Osteoblast (primary cell): ENCODE data around the gene PPP6R1. TPM values are rescaled to one million over a fixed set of nuclear protein-coding genes. Genes with fewer than 3 reads are reported as not detected.

ENCODE experiments used
- DNase-seq: peaks from one replicate; pipeline ENCODE4 v3.0.0; 2011; ENCODE audit warnings: low spot score, mixed read lengths; ENCODE audit not compliant: insufficient read length; ENCODE audit errors: missing footprints
- H2AFZ ChIP-seq: 2 replicates; pipeline ENCODE4 v1.6.0; 2011; ENCODE audit warnings: mild to moderate bottlenecking, low read length
- H3K27ac ChIP-seq: 2 replicates; pipeline ENCODE4 v1.5.1; 2011; ENCODE audit warnings: mild to moderate bottlenecking, low read depth, low read length, moderate library complexity
- H3K27me3 ChIP-seq: 2 replicates; pipeline ENCODE4 v1.6.0; 2012; ENCODE audit warnings: mild to moderate bottlenecking, control low read depth, inconsistent platforms, low read length, moderate library complexity; ENCODE audit not compliant: insufficient read depth
- H3K36me3 ChIP-seq: 2 replicates; pipeline ENCODE4 v1.5.1; 2011; ENCODE audit warnings: mild to moderate bottlenecking, low read length, control low read depth, moderate library complexity; ENCODE audit not compliant: insufficient read depth
- H3K4me1 ChIP-seq: 2 replicates; pipeline ENCODE4 v1.5.1; 2011; ENCODE audit warnings: mild to moderate bottlenecking, low read length, control low read depth, moderate library complexity; ENCODE audit not compliant: insufficient read depth
- H3K4me2 ChIP-seq: 2 replicates; pipeline ENCODE4 v1.6.0; 2011; ENCODE audit warnings: mild to moderate bottlenecking, low read length; ENCODE audit not compliant: insufficient read depth
- H3K4me3 ChIP-seq: fragments of 200-600 bp; sonication (generic); 3 replicates; pipeline ENCODE4 v1.5.1; 2012; ENCODE audit warnings: mild to moderate bottlenecking, low read length, inconsistent platforms; ENCODE audit not compliant: insufficient read depth
- H3K79me2 ChIP-seq: 2 replicates; pipeline ENCODE4 v1.6.0; 2012; ENCODE audit warnings: mild to moderate bottlenecking, low read length, control low read depth, inconsistent platforms; ENCODE audit not compliant: insufficient read depth
- H3K9me3 ChIP-seq: 2 replicates; pipeline ENCODE4 v1.5.1; 2011; ENCODE audit warnings: low read depth, low read length, control low read depth
- H4K20me1 ChIP-seq: 2 replicates; pipeline ENCODE4 v1.6.0; 2012; ENCODE audit warnings: mild to moderate bottlenecking, low read length, control low read depth; ENCODE audit not compliant: insufficient read depth
- small RNA-seq: library from RNA; depleted of rRNA; stranded (forward); fragments of <200 nt; gene quantifications from one replicate; pipeline ENCODE3, GENCODE V24; 2012
- total RNA-seq: library from RNA; depleted of rRNA; stranded (reverse); fragments of >200 nt; gene quantifications from 2 replicates; pipeline ENCODE4 v1.2.3, GENCODE V29; 2012
- TF ChIP-seq, protein P1 (sequence below): IDR thresholded peaks from 2 replicates; pipeline ENCODE4 v1.5.1; 2011; ENCODE audit warnings: mild to moderate bottlenecking, low read depth, low read length, moderate library complexity; ENCODE audit errors: extremely low read depth

The PPP6R1 gene
- total RNA-seq, 1 donor: 32.6 TPM

GRCh38 chr19:55188625-55189024 lies 70.2 kb downstream of the PPP6R1 start:
- TF ChIP-seq, protein P1, sequence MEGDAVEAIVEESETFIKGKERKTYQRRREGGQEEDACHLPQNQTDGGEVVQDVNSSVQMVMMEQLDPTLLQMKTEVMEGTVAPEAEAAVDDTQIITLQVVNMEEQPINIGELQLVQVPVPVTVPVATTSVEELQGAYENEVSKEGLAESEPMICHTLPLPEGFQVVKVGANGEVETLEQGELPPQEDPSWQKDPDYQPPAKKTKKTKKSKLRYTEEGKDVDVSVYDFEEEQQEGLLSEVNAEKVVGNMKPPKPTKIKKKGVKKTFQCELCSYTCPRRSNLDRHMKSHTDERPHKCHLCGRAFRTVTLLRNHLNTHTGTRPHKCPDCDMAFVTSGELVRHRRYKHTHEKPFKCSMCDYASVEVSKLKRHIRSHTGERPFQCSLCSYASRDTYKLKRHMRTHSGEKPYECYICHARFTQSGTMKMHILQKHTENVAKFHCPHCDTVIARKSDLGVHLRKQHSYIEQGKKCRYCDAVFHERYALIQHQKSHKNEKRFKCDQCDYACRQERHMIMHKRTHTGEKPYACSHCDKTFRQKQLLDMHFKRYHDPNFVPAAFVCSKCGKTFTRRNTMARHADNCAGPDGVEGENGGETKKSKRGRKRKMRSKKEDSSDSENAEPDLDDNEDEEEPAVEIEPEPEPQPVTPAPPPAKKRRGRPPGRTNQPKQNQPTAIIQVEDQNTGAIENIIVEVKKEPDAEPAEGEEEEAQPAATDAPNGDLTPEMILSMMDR: no peak
- peak overlapping the region; percentile 66 for H3K27ac ChIP-seq

DNA sequence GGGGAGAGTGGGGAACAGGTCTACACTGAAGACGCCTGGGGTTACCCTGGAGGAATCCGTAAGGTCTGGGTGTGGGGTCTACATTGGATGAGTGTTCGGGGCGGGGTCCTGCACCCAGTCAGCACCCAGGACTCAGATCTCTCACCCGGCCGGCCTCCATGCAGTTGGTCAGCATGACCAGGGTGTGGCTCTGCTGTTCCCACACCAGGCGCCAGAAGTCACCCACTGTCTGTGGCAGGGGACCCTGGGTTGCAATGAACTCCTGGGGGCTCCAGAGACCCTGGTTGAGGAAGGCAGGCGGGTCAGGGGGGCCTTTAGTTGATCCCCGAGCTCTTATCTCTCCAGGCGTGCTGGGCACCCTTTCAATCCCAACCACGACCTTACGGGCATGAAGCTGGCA lies 72.7 kb downstream of the PPP6R1 start:
- H3K4me3 ChIP-seq: no peak overlapping the region
- no peaks in the 10 kb centered on the region for H3K36me3 ChIP-seq
- no peaks in the 10 kb centered on the region for H3K9me3 ChIP-seq
- TF ChIP-seq, protein P1: no peak
- no peaks in the 10 kb centered on the region for H3K79me2 ChIP-seq
- H3K27ac ChIP-seq: no peak overlapping the region
- DNase-seq: no peak
- peaks cover 12% of the 10 kb centered on the region for H3K27me3 ChIP-seq
- peaks cover 8% of the 10 kb centered on the region for H3K4me1 ChIP-seq
- H4K20me1 ChIP-seq: no peaks in the 10 kb centered on the region
- no peak overlapping the region for H3K4me2 ChIP-seq
- no peak overlapping the region for H2AFZ ChIP-seq

More at GRCh38 chr19:55188625-55189024, 70.2 kb downstream of the PPP6R1 start:
- Histone ChIP-seq H3K36me3 (no peaks in the 10 kb centered on the region), H4K20me1 (no peaks in the 10 kb centered on the region), H2AFZ (no peak overlapping the region), H3K27me3 (no peaks in the 10 kb centered on the region), H3K4me2 (peak overlapping the region; percentile 32), H3K9me3 (no peaks in the 10 kb centered on the region), H3K4me3 (no peak overlapping the region), H3K4me1 (peaks cover 8% of the 10 kb centered on the region), H3K79me2 (no peaks in the 10 kb centered on the region)
- DNase-seq: peak; percentile 74

DNA sequence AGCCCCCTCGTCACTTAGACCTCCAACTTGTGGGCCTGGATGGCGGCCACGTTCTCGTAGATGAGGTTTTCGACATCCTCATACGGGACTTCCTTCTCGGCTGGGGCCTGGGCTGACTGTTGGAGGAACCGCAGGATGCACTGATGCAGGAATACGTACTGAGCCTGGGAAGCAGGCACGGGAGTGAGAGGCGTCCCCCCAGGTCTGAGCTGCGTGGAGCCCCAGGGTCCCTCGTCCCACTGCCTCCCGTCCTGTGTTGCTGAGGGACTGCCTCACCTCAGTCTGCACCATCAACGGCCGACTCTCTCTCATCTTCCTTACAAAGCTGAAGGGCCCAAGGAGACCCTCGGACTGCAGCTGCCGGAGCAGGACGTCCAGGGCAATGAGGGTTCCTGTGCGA lies 77.1 kb downstream of the PPP6R1 start:
- H4K20me1 ChIP-seq: no peaks in the 10 kb centered on the region

More for the DNA sequence above, 77.1 kb downstream of the PPP6R1 start:
- H3K79me2 ChIP-seq: no peaks in the 10 kb centered on the region
- no peak overlapping the region for H2AFZ ChIP-seq
- no peak overlapping the region for H3K4me3 ChIP-seq
- no peak for DNase-seq
- H3K27ac ChIP-seq: no peak overlapping the region
- H3K4me1 ChIP-seq: peaks cover 8% of the 10 kb centered on the region
- no peaks in the 10 kb centered on the region for H3K36me3 ChIP-seq
- H3K4me2 ChIP-seq: no peak overlapping the region
- H3K9me3 ChIP-seq: no peaks in the 10 kb centered on the region
- H3K27me3 ChIP-seq: peaks cover 30% of the 10 kb centered on the region
- TF ChIP-seq, protein P1: no peak

Small RNA genes within 50 kb of the gene (small RNA-seq; reads per million reads assigned to genes)
- not detected for gene MIR6802
- gene MIR6803: not detected
- gene MIR6804: not detected

Other genes starting within 250 kb of the PPP6R1 start
- not detected in 2 replicates for gene GP6, start 220.8 kb downstream of the PPP6R1 start, total RNA-seq
- gene RDH13, start 195.9 kb downstream of the PPP6R1 start, total RNA-seq: 9.7 and 12.7 TPM in 2 replicates
- gene EPS8L1, start 183.1 kb downstream of the PPP6R1 start, total RNA-seq: 0.29 and 1.1 TPM in 2 replicates
- 49.2 and 55.0 TPM in 2 replicates for gene PPP1R12C, start 141.4 kb downstream of the PPP6R1 start, total RNA-seq
- gene TNNT1, start 109.8 kb downstream of the PPP6R1 start, total RNA-seq: 0.29 TPM in 1 of 2 replicates, not detected in the other
- gene TNNI3, start 101.3 kb downstream of the PPP6R1 start, total RNA-seq: not detected in 2 replicates
- gene DNAAF3, start 92.4 kb downstream of the PPP6R1 start, total RNA-seq: 0.59 and 0.72 TPM in 2 replicates
- not detected in 2 replicates for gene SYT5, start 78.7 kb downstream of the PPP6R1 start, total RNA-seq
- 0.88 and 1.1 TPM in 2 replicates for gene PTPRH, start 49.5 kb downstream of the PPP6R1 start, total RNA-seq
- 1.5 and 2.5 TPM in 2 replicates for gene TMEM86B, start 30.3 kb downstream of the PPP6R1 start, total RNA-seq
- 20.6 and 26.4 TPM in 2 replicates for gene HSPBP1, start 21.1 kb upstream of the PPP6R1 start, total RNA-seq
- gene BRSK1, start 25.0 kb upstream of the PPP6R1 start, total RNA-seq: 1.8 and 4.0 TPM in 2 replicates
- gene TMEM150B, start 66.3 kb upstream of the PPP6R1 start, total RNA-seq: under 0.01 and 0.29 TPM in 2 replicates
- gene KMT5C, start 80.9 kb upstream of the PPP6R1 start, total RNA-seq: 9.7 and 10.9 TPM in 2 replicates
- not detected in 2 replicates for gene COX6B2, start 95.7 kb upstream of the PPP6R1 start, total RNA-seq
- not detected in 2 replicates for gene GARIN5B, start 104.2 kb upstream of the PPP6R1 start, total RNA-seq
- 0.36 and 1.2 TPM in 2 replicates for gene IL11, start 111.4 kb upstream of the PPP6R1 start, total RNA-seq
- gene TMEM190, start 117.8 kb upstream of the PPP6R1 start, total RNA-seq: not detected in 2 replicates
- 0.29 TPM in 1 of 2 replicates, not detected in the other for gene TMEM238, start 125.3 kb upstream of the PPP6R1 start, total RNA-seq
- gene RPL28, start 126.9 kb upstream of the PPP6R1 start, total RNA-seq: 223 and 310 TPM in 2 replicates
- gene UBE2S, start 148.8 kb upstream of the PPP6R1 start, total RNA-seq: 37.3 and 66.9 TPM in 2 replicates
- gene SHISA7, start 184.3 kb upstream of the PPP6R1 start, total RNA-seq: not detected in 2 replicates
- gene ISOC2, start 202.6 kb upstream of the PPP6R1 start, total RNA-seq: 55.4 and 65.1 TPM in 2 replicates
- not detected in 2 replicates for gene C19orf85, start 205.7 kb upstream of the PPP6R1 start, total RNA-seq
- gene ZNF628, start 217.6 kb upstream of the PPP6R1 start, total RNA-seq: 1.5 and 2.9 TPM in 2 replicates
- 8.3 and 11.2 TPM in 2 replicates for gene NAT14, start 226.2 kb upstream of the PPP6R1 start, total RNA-seq
- 22.7 and 77.4 TPM in 2 replicates for gene SSC5D, start 229.4 kb upstream of the PPP6R1 start, total RNA-seq